HL-60 (cell line): ENCODE measurements around the gene ATRNL1.

Experiments used
- DNase-seq, 2 experiments: peaks; one replicate each; pipeline ENCODE4 v3.0.0-alpha.2; 2010 to 2020; ENCODE audit warnings: low read depth in 1 of 2, low spot score in 1 of 2
- H3K27ac ChIP-seq: fragments of 250-450 bp; sonication (Bioruptor Pico); replicated peaks from 2 replicates; pipeline ENCODE4 v1.5.1; 2020; ENCODE audit warnings: mild to moderate bottlenecking, moderate library complexity
- H3K27me3 ChIP-seq: fragments of 250-450 bp; sonication (Bioruptor Pico); 2 replicates; pipeline ENCODE4 v1.5.1; 2021; ENCODE audit warnings: mild to moderate bottlenecking, moderate library complexity; ENCODE audit not compliant: insufficient read depth, poor library complexity, severe bottlenecking
- H3K4me3 ChIP-seq: replicated peaks from 2 replicates; pipeline ENCODE4 v1.5.1; 2011; ENCODE audit warnings: mild to moderate bottlenecking, control low read depth, low read length; ENCODE audit not compliant: insufficient read depth
- CTCF ChIP-seq: IDR thresholded peaks from one replicate; pipeline ENCODE4 v1.5.1; 2011; ENCODE audit warnings: low read length, control low read depth, inconsistent platforms; ENCODE audit not compliant: insufficient read depth
- GABPA ChIP-seq: IDR thresholded peaks from 2 replicates; pipeline ENCODE4 v1.6.1; 2012; ENCODE audit warnings: low read depth
- POLR2AphosphoS5 ChIP-seq: IDR thresholded peaks from 2 replicates; pipeline ENCODE4 v1.6.1; 2012; ENCODE audit warnings: low read depth
- SPI1 ChIP-seq: IDR thresholded peaks from 2 replicates; pipeline ENCODE4 v1.6.1; 2012; ENCODE audit warnings: low read depth, mild to moderate bottlenecking, borderline replicate concordance
- TF ChIP-seq, protein P1 (sequence below): IDR thresholded peaks from 2 replicates; pipeline ENCODE4 v1.6.1; 2012; ENCODE audit warnings: low read depth; ENCODE audit not compliant: insufficient replicate concordance

The ATRNL1 gene

GRCh38 chr10:115051216-115051615, 41.9 kb upstream of the ATRNL1 start:
- no peaks in the 10 kb centered on the region for H3K27me3 ChIP-seq
- H3K4me3 ChIP-seq, result no peak overlapping the region
- no peak overlapping the region for H3K27ac ChIP-seq
- DNase-seq, result no peak
- TF ChIP-seq SPI1 (no peak), GABPA (no peak), POLR2AphosphoS5 (no peak), CTCF (no peak)
- TF ChIP-seq, protein P1, sequence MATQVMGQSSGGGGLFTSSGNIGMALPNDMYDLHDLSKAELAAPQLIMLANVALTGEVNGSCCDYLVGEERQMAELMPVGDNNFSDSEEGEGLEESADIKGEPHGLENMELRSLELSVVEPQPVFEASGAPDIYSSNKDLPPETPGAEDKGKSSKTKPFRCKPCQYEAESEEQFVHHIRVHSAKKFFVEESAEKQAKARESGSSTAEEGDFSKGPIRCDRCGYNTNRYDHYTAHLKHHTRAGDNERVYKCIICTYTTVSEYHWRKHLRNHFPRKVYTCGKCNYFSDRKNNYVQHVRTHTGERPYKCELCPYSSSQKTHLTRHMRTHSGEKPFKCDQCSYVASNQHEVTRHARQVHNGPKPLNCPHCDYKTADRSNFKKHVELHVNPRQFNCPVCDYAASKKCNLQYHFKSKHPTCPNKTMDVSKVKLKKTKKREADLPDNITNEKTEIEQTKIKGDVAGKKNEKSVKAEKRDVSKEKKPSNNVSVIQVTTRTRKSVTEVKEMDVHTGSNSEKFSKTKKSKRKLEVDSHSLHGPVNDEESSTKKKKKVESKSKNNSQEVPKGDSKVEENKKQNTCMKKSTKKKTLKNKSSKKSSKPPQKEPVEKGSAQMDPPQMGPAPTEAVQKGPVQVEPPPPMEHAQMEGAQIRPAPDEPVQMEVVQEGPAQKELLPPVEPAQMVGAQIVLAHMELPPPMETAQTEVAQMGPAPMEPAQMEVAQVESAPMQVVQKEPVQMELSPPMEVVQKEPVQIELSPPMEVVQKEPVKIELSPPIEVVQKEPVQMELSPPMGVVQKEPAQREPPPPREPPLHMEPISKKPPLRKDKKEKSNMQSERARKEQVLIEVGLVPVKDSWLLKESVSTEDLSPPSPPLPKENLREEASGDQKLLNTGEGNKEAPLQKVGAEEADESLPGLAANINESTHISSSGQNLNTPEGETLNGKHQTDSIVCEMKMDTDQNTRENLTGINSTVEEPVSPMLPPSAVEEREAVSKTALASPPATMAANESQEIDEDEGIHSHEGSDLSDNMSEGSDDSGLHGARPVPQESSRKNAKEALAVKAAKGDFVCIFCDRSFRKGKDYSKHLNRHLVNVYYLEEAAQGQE, result no peak

DNA sequence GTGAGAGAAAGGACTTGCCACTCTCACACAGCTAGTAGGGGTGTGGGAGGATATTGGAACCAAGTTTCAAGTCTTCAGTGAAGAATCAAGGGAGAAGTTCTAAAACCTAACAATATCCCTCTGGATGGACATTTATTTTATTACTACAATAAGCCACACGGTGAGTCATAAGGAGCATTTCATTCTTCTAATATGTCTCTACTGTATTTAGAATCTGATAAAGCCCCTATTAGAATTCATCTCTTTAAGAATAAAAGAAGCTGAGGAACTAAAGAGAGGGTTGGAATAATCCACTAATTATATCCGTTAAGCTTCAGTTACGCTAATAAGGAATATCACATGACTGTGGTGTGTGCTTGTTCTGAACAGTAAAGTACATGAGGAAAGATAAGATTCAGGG, 40.9 kb upstream of the ATRNL1 start:
- no peak overlapping the region for H3K4me3 ChIP-seq
- TF ChIP-seq SPI1 (no peak), POLR2AphosphoS5 (no peak), GABPA (no peak), CTCF (no peak)
- TF ChIP-seq, protein P1, result no peak
- H3K27ac ChIP-seq, result no peak overlapping the region
- H3K27me3 ChIP-seq, result no peaks in the 10 kb centered on the region
- no peak for DNase-seq

GRCh38 chr10:115052728-115053127, 40.4 kb upstream of the ATRNL1 start:
- no peak overlapping the region for H3K27ac ChIP-seq
- no peak for DNase-seq
- TF ChIP-seq CTCF (no peak), POLR2AphosphoS5 (no peak), GABPA (no peak), SPI1 (no peak)
- TF ChIP-seq, protein P1, result no peak
- no peak overlapping the region for H3K4me3 ChIP-seq
- no peaks in the 10 kb centered on the region for H3K27me3 ChIP-seq
